Naive thymus-derived CD4-positive, alpha-beta T cell (primary cell): ENCODE measurements around the gene MFSD2A. TPM values are rescaled to one million over a fixed set of nuclear protein-coding genes. Genes with fewer than 3 reads are reported as not detected.

Experiments
- ATAC-seq: fragments of 150-1000 bp; cut with Tn5 transposase; 2 replicates; pipeline ENCODE4 v1.10.0; 2021; ENCODE audit warnings: mild to moderate bottlenecking, moderate library complexity
- CTCF ChIA-PET: fragments of 350-600 bp; sonication (Branson Sonifier 250); formaldehyde crosslinking; loops from one replicate; lab custom pipeline; 2021; ENCODE audit warnings: antibody characterized with exemption; lab: Charles Lee
- POLR2A ChIA-PET: fragments of 350-600 bp; sonication (Branson Sonifier 250); formaldehyde crosslinking; loops from one replicate; lab custom pipeline; 2021; ENCODE audit warnings: antibody characterized with exemption, inconsistent platforms; lab: Charles Lee
- DNase-seq, 9 donors: peaks; one replicate each; pipeline versions ENCODE4 v3.0.0 to v3.0.0-alpha.2; 2020 to 2022; ENCODE audit warnings: mixed read lengths in 1 of 9
- H3K27ac ChIP-seq: one replicate; pipeline ENCODE4 v1.7.0; 2013; ENCODE audit warnings: mild to moderate bottlenecking, low read depth, low read length, moderate library complexity
- H3K27me3 ChIP-seq, 2 donors: one replicate each; pipeline ENCODE4 v1.7.0; 2013; ENCODE audit warnings: low read length in 2 of 2, mild to moderate bottlenecking in 2 of 2, moderate library complexity in 2 of 2; ENCODE audit not compliant: control insufficient read depth in 2 of 2, insufficient read depth in 2 of 2
- H3K36me3 ChIP-seq, 3 experiments: 1 replicate in 2 of 3; 2 replicates in 1 of 3; pipeline ENCODE4 v1.7.0; 2013; ENCODE audit warnings: low read length in 3 of 3, mild to moderate bottlenecking in 3 of 3, moderate library complexity in 1 of 3; ENCODE audit not compliant: insufficient read depth in 3 of 3, control insufficient read depth in 2 of 3
- H3K4me1 ChIP-seq, 2 donors: one replicate each; pipeline ENCODE4 v1.7.0; 2013; ENCODE audit warnings: low read length in 2 of 2, mild to moderate bottlenecking in 2 of 2, moderate library complexity in 1 of 2; ENCODE audit not compliant: control insufficient read depth in 2 of 2, insufficient read depth in 2 of 2
- H3K4me3 ChIP-seq: 2 replicates; pipeline ENCODE4 v1.7.0; 2013; ENCODE audit warnings: mild to moderate bottlenecking, low read length
- H3K9me3 ChIP-seq, 3 experiments: 1 replicate in 2 of 3; 2 replicates in 1 of 3; pipeline ENCODE4 v1.7.0; 2013; ENCODE audit warnings: low read length in 3 of 3; ENCODE audit not compliant: control insufficient read depth in 2 of 3
- H3K27ac Mint-ChIP-seq, 9 donors: one replicate each; pipeline ENCODE4 v1.8.0; 2020 to 2022; ENCODE audit warnings: mixed read lengths in 9 of 9, mild to moderate bottlenecking in 8 of 9, moderate library complexity in 5 of 9, inconsistent platforms in 2 of 9
- H3K27me3 Mint-ChIP-seq, 5 donors: one replicate each; pipeline ENCODE4 v1.8.0; 2021 to 2022; ENCODE audit warnings: mixed read lengths in 5 of 5, mild to moderate bottlenecking in 1 of 5
- H3K36me3 Mint-ChIP-seq, 5 donors: one replicate each; pipeline ENCODE4 v1.8.0; 2020 to 2022; ENCODE audit warnings: mixed read lengths in 5 of 5, mild to moderate bottlenecking in 3 of 5, inconsistent platforms in 1 of 5
- H3K4me1 Mint-ChIP-seq, 7 donors: one replicate each; pipeline ENCODE4 v1.8.0; 2020 to 2022; ENCODE audit warnings: mixed read lengths in 7 of 7, mild to moderate bottlenecking in 3 of 7, inconsistent platforms in 1 of 7
- H3K4me3 Mint-ChIP-seq, 10 donors: one replicate each; pipeline ENCODE4 v1.8.0; 2020 to 2022; ENCODE audit warnings: mild to moderate bottlenecking in 10 of 10, mixed read lengths in 10 of 10, moderate library complexity in 6 of 10, inconsistent platforms in 2 of 10
- H3K9me3 Mint-ChIP-seq, 11 donors: one replicate each; pipeline ENCODE4 v1.8.0; 2020 to 2022; ENCODE audit warnings: mixed read lengths in 11 of 11, mild to moderate bottlenecking in 4 of 11, inconsistent platforms in 1 of 11, moderate library complexity in 1 of 11
- intact Hi-C, 2 donors: fragments of 100-400 bp; cut with micrococcal nuclease; formaldehyde crosslinking; loops; one replicate each; pipeline ENCODE4 v1.15.1; 2023
- polyA plus RNA-seq, 2 donors: library from polyadenylated mRNA; unstranded; fragments of 300-500 nt; fragmentation: Illumina TruSeq; gene quantifications; one replicate each; pipeline ENCODE4 v1.2.3, GENCODE V29; 2021
- total RNA-seq, 6 experiments: library from RNA in 5 of 6; stranded (reverse) in 5 of 6; gene quantifications; 1 replicate in 5 of 6; 2 replicates in 1 of 6; pipeline ENCODE4 v1.2.3 and lab custom pipeline; 2021 to 2026

Gene MFSD2A
- total and polyA plus RNA-seq, 7 experiments from 2014 or later = 0.14 to 8.7 (median 1.9) TPM

GRCh38 chr1:39992888-39993287, 37.9 kb downstream of the MFSD2A start:
- DNase-seq (no peak), ATAC-seq (no peak)
- H3K27ac ChIP-seq = no peak overlapping the region
- Mint-ChIP-seq H3K4me1 (peaks cover 0 to 15% (median 14%) of the 10 kb centered on the region in 7 donors), H3K9me3 (no peaks in the 10 kb centered on the region), H3K36me3 (no peaks in the 10 kb centered on the region), H3K27ac (no peak overlapping the region), H3K27me3 (no peaks in the 10 kb centered on the region), H3K4me3 (no peak overlapping the region)
- H3K9me3 ChIP-seq = no peaks in the 10 kb centered on the region
- no peak overlapping the region for H3K4me3 ChIP-seq
- POLR2A ChIA-PET = no interaction called here
- intact Hi-C loops = no loop called here
- no peaks in the 10 kb centered on the region for H3K27me3 ChIP-seq
- H3K36me3 ChIP-seq = no peaks in the 10 kb centered on the region
- CTCF ChIA-PET = no interaction called here
- H3K4me1 ChIP-seq = peaks cover 8 to 10% of the 10 kb centered on the region in 2 donors

- H3K36me3 ChIP-seq = no peaks in the 10 kb centered on the region
- H3K27ac ChIP-seq = no peak overlapping the region
- intact Hi-C loops = no loop called here
- H3K4me1 ChIP-seq = peaks cover 8 to 10% of the 10 kb centered on the region in 2 donors
- H3K4me3 ChIP-seq = no peak overlapping the region
- DNase-seq (peak in 4 of 9 donors; percentile 8 to 18 (median 14)), ATAC-seq (peak; percentile 78)
- peaks cover 0 to 15% (median 14%) of the 10 kb centered on the region in 7 donors for H3K4me1 Mint-ChIP-seq
- H3K36me3 Mint-ChIP-seq = no peaks in the 10 kb centered on the region
- ChIA-PET POLR2A (interaction anchor here (1.2 kb wide), 1 partner anchor 43 kb away, joined by 3 read pairs; no protein-coding TSS in a partner anchor), CTCF (no interaction called here)
- no peak overlapping the region for H3K4me3 Mint-ChIP-seq
- peaks cover 0 to 1% (median 0%) of the 10 kb centered on the region in 11 donors for H3K9me3 Mint-ChIP-seq
- H3K27me3 ChIP-seq = no peaks in the 10 kb centered on the region
- H3K9me3 ChIP-seq = no peaks in the 10 kb centered on the region
- H3K27me3 Mint-ChIP-seq = no peaks in the 10 kb centered on the region
- peak overlapping the region in 6 of 9 donors; percentile 1 to 87 (median 40) for H3K27ac Mint-ChIP-seq
Observed at GRCh38 chr1:39995973-39996393, 41.0 kb downstream of the MFSD2A start.

- Histone ChIP-seq H3K9me3 (no peaks in the 10 kb centered on the region), H3K4me1 (peaks cover 8 to 10% of the 10 kb centered on the region in 2 donors), H3K4me3 (no peak overlapping the region), H3K36me3 (no peaks in the 10 kb centered on the region), H3K27ac (no peak overlapping the region), H3K27me3 (no peaks in the 10 kb centered on the region)
- Mint-ChIP-seq H3K36me3 (no peaks in the 10 kb centered on the region), H3K4me3 (no peak overlapping the region), H3K9me3 (peaks cover 0 to 1% (median 0%) of the 10 kb centered on the region in 11 donors), H3K4me1 (peaks cover 0 to 15% (median 14%) of the 10 kb centered on the region in 7 donors), H3K27me3 (no peaks in the 10 kb centered on the region), H3K27ac (peak overlapping the region in 5 of 9 donors; percentile 11 to 87 (median 36))
- DNase-seq (no peak), ATAC-seq (no peak)
- POLR2A ChIA-PET = interaction anchor here (1.2 kb wide), 1 partner anchor 43 kb away, joined by 3 read pairs; no protein-coding TSS in a partner anchor
- CTCF ChIA-PET = interaction anchor here (0.6 kb wide), 1 partner anchor 77 kb away, joined by 3 read pairs; no protein-coding TSS in a partner anchor
- intact Hi-C loops = no loop called here
Observed at GRCh38 chr1:39996396-39997004, 41.6 kb downstream of the MFSD2A start.

- Mint-ChIP-seq H3K27ac (no peak overlapping the region), H3K4me1 (peaks cover 0 to 11% (median 5%) of the 10 kb centered on the region in 7 donors), H3K36me3 (no peaks in the 10 kb centered on the region), H3K9me3 (peaks cover 0 to 7% (median 1%) of the 10 kb centered on the region in 11 donors), H3K4me3 (no peak overlapping the region), H3K27me3 (peaks cover 0 to 15% (median 0%) of the 10 kb centered on the region in 5 donors)
- ATAC-seq = no peak
- Histone ChIP-seq H3K4me3 (no peak overlapping the region), H3K27me3 (no peaks in the 10 kb centered on the region), H3K4me1 (peaks cover 0 to 5% of the 10 kb centered on the region in 2 donors), H3K27ac (no peak overlapping the region), H3K9me3 (no peaks in the 10 kb centered on the region), H3K36me3 (no peaks in the 10 kb centered on the region)
- intact Hi-C loops = no loop called here
- POLR2A ChIA-PET = interaction anchor here (0.6 kb wide), 1 partner anchor 85 kb away, joined by 4 read pairs; no protein-coding TSS in a partner anchor
- CTCF ChIA-PET = interaction anchor here (2.5 kb wide), 1 partner anchor 31 kb away, joined by 9 read pairs; no protein-coding TSS in a partner anchor
- no peak for DNase-seq
Observed at GRCh38 chr1:40001456-40001855, 46.5 kb downstream of the MFSD2A start.

GRCh38 chr1:40003156-40004093, 48.5 kb downstream of the MFSD2A start:
- H3K36me3 ChIP-seq = no peaks in the 10 kb centered on the region
- H3K4me1 ChIP-seq = peaks cover 0 to 4% of the 10 kb centered on the region in 2 donors
- DNase-seq = no peak
- no peaks in the 10 kb centered on the region for H3K9me3 ChIP-seq
- peaks cover 0 to 7% (median 1%) of the 10 kb centered on the region in 11 donors for H3K9me3 Mint-ChIP-seq
- intact Hi-C loops = no loop called here
- no peak overlapping the region for H3K4me3 Mint-ChIP-seq
- no peak overlapping the region for H3K27ac ChIP-seq
- ChIA-PET CTCF (interaction anchor here (2.5 kb wide), 1 partner anchor 29 kb away, joined by 9 read pairs; no protein-coding TSS in a partner anchor), POLR2A (no interaction called here)
- H3K4me1 Mint-ChIP-seq = peaks cover 0 to 6% (median 0%) of the 10 kb centered on the region in 7 donors
- no peak overlapping the region for H3K27ac Mint-ChIP-seq
- no peaks in the 10 kb centered on the region for H3K27me3 ChIP-seq
- peaks cover 0 to 16% (median 0%) of the 10 kb centered on the region in 5 donors for H3K27me3 Mint-ChIP-seq
- H3K4me3 ChIP-seq = no peak overlapping the region
- ATAC-seq = no peak
- H3K36me3 Mint-ChIP-seq = no peaks in the 10 kb centered on the region

- intact Hi-C loops = no loop called here
- no peak for DNase-seq
- Mint-ChIP-seq H3K9me3 (peaks cover 0 to 7% (median 1%) of the 10 kb centered on the region in 11 donors), H3K4me1 (peaks cover 0 to 6% (median 0%) of the 10 kb centered on the region in 7 donors), H3K36me3 (peaks cover 0 to 3% (median 0%) of the 10 kb centered on the region in 5 donors), H3K27me3 (peaks cover 0 to 18% (median 0%) of the 10 kb centered on the region in 5 donors), H3K27ac (no peak overlapping the region), H3K4me3 (no peak overlapping the region)
- Histone ChIP-seq H3K27me3 (no peaks in the 10 kb centered on the region), H3K4me3 (no peak overlapping the region), H3K4me1 (peaks cover 0 to 4% of the 10 kb centered on the region in 2 donors), H3K9me3 (no peaks in the 10 kb centered on the region), H3K27ac (no peak overlapping the region), H3K36me3 (no peaks in the 10 kb centered on the region)
- POLR2A ChIA-PET = interaction anchor here (0.6 kb wide), 1 partner anchor 16 kb away, joined by 4 read pairs; no protein-coding TSS in a partner anchor
- CTCF ChIA-PET = no interaction called here
- no peak for ATAC-seq
Observed at GRCh38 chr1:40004857-40005256, 49.9 kb downstream of the MFSD2A start.
